Fibroblast of gingiva (primary cell): ENCODE data around the gene EHBP1L1.
"Not testable (repeated sequence)": the region's sequence is repeated elsewhere in the genome, so short reads cannot be mapped to it uniquely, and the experiment has no call there.

Experiments used
- DNase-seq: peaks from one replicate; pipeline ENCODE4 v3.0.0-alpha.2; 2011; ENCODE audit warnings: low read depth

EHBP1L1 gene

GRCh38 chr11:65560555-65561418 lies 15.1 kb upstream of the EHBP1L1 start:
- DNase-seq: no peak

GRCh38 chr11:65562020-65562419 lies 13.8 kb upstream of the EHBP1L1 start:
- DNase-seq: no peak

DNA sequence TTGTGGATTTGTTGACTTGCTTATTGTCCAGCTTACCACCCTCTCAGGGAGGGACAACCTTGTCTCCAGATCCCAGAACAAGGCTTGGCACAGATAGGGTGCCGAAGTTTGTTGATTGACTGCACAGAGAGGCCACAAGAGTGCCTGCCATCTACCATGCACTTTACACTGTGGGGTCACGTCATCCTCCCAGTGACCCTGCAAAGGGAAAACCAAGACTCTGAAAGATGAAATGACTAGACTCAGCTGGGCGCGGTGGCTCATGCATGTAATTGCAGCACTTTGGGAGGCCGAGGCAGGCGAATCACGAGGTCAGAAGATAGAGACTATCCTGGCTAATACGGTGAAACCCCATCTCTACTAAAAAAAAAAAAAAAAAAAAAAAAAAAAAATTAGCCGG lies 13.1 kb upstream of the EHBP1L1 start:
- DNase-seq: no peak

DNA sequence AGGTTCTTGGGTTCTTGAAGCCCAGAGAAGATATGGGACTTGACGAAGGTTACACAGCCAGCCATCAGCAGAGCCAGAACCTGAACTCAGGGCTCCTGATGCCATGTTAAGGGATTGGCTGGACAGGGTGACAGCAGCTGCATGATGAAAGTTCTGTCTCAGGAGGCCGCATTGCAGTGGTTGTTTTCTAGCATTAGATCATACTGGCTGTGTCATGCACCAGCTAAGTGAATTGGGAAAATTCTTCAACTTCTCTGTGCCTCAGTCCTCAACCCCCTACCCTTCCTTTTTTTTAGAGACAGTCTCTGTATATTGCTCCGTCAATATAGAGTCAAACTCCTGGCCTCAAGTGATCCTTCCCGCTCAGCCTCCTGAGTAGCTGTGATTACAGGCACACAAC lies 12.3 kb upstream of the EHBP1L1 start:
- DNase-seq: no peak

DNA sequence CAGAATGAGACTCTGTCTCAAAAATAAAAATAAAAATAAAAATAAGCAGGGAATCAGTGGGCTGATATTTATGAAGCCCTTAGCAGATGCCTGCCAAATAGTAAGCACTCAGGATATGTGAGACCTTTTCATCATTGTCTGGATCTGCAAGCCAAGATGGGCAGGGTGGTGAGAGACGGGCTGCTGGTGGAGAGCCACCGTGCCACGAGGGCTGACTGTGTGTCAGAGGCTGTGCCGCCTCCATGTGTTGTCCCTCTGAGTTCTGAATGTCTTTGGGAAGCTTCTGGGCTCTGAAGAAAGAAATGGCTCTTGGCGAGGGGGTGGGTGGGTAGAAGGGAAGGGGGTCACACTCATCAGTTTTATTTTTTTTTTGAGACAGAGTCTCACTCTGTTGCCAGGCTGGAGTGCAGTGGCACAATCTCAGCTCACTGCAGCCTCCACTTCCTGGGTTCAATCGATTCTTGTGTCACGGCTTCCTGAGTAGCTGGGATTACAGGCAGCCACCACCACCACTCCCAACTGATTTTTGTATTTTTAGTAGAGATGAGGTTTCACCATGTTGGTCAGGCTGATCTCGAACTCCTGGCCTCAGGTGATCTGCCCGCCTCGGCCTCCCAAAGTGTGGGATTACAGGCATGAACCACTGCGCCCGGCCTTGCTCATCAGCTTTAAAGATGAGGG lies 10.8 kb upstream of the EHBP1L1 start:
- DNase-seq: not testable (repeated sequence)

DNA sequence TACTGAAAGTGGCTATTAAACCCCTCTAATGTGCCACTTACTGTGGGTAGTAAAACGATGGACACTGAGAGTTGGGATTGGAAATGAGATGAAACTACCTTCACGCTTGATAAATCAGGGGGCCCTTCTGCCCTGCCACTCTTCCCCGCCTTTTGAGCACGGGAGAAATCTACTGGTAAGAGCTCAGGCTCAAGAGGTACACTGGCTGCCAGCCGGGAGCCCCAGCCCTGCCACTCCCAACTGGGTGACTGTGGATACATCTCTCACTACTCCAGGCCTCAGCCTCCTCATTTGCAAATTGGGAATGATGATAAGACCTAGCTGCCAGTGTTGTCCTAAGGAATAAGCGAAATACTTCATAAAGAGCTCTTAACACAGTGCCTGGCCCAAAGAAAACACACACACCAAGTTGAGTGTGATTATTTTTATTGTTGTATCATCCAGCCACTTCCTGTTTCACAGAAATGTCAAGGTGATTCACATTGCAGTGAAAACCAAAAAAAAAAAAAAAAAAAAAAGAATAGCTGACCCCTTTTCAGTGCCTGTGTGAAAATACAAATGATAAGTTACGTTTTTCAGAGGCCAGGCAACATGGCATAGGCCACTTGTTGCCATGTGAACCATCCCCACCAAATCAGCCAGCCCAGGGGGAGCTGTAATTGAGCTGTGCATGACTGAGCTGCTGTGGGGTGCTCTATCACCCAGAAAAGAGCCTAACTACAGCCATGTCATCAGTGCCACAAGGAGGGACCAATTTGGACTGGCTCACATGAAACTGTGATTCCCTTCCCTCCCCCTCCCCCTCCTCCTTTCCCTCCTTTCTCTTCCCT lies 10.0 kb upstream of the EHBP1L1 start:
- no peak for DNase-seq

- no peak for DNase-seq
Observed at GRCh38 chr11:65569164-65569972, 6.5 kb upstream of the EHBP1L1 start.

- peak; percentile 99 for DNase-seq
Observed at GRCh38 chr11:65569973-65570918, 5.6 kb upstream of the EHBP1L1 start, which contains the start of gene ZNRD2. TSS of gene ZNRD2 (plus strand) at chr11:65570477. CDS start at chr11:65570492, 15 bp downstream.

DNA sequence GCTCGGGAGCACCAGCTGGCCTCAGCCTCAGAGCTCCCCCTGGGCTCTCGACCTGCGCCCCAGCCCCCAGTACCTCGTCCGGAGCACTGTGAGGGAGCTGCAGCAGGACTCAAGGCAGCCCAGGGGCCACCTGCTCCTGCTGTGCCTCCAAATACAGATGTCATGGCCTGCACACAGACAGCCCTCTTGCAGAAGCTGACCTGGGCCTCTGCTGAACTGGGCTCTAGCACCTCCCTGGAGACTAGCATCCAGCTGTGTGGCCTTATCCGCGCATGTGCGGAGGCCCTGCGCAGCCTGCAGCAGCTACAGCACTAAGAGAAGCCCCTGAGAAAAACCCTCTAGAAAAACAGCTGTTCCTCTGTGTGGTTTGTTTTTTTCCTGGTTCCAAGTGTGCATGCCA lies 4.4 kb upstream of the EHBP1L1 start:
- DNase-seq: no peak

- no peak for DNase-seq
Observed at GRCh38 chr11:65571940-65572339, 3.9 kb upstream of the EHBP1L1 start.

- peak; percentile 81 for DNase-seq
Observed at GRCh38 chr11:65572356-65573051, 3.3 kb upstream of the EHBP1L1 start, which contains the start of gene FAM89B. TSS of gene FAM89B (plus strand) at chr11:65572538. CDS start at chr11:65572670, 132 bp downstream.

- no peak for DNase-seq
Observed at GRCh38 chr11:65573391-65574079, 2.3 kb upstream of the EHBP1L1 start.

DNA sequence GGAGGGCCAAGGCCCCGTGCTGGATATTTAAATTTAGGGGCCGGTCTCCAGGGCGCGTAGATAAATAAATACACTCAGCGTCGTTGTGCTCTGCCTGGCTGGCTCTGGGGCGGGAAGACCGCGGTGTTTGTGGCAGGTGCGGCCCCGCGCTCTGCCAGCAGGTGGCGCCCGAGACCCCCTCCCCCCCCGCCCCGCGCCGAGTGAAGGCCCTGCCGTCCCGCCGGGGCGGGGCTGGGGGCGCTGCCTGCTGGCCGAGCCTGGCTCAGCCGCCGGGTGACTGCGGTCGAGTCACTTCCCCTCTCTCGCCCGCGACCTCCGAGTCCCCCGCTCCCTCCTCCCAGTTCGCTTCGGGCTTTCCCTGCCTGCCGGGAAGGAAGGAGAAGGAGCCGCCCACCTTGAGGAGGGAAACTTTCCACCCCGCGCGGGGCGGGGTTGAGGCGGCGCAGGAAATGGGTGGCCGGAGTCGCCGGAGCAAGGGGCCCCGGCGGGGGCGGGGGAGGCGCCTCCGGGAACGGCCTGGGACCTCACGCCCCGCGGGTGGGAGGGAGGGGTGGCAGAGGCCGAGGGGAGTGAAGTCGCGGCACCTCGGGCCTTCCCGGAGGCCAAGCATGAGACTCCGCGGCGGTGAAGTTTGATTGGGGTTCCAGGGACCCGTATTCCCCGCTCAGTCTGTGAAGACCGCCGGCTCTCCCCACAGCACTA lies 1.6 kb upstream of the EHBP1L1 start:
- peak; percentile 95 for DNase-seq

GRCh38 chr11:65574811-65575567 lies 864 bp upstream of the EHBP1L1 start:
- DNase-seq: no peak

DNA sequence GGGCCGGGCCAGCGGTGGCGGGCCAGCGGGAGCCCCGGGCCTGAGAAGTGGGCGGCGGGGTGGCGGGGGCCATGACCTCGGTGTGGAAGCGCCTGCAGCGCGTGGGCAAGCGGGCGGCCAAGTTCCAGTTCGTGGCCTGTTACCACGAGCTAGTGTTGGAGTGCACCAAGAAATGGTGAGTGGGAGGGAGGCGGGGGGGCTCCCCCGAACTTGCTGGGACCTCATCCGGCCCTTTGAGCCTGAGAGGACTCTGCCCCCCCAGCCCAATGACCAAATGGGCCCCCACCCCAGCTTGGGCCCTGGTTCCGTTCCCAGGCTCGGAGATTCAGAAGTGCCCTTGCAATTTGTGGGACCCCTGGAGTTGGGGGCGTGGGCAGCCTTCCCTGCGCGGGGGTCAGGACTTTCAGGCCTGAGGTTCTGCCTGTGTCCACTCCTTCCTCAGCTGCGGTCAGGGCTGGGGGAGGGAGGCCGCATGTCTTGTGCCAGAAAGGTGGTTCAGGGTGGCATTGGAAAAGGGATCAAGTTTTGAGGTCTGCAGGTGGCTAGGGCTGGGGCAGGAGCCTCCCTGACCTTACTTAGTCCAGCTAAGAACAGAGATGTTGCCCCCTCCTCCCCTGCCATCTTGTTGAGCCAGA lies 496 bp downstream of the EHBP1L1 start:
- no peak for DNase-seq

GRCh38 chr11:65576867-65577755 lies 1.3 kb downstream of the EHBP1L1 start:
- DNase-seq: peak; percentile 81
